GM19452 (cell line): ENCODE results near the gene PDE4D.
"Not testable (repeated sequence)": the region's sequence is repeated elsewhere in the genome, so short reads cannot be mapped to it uniquely, and the experiment has no call there.

Source experiments
- ATAC-seq: cut with Tn5 transposase; IDR thresholded peaks from one replicate; pipeline ENCODE4 v1.9.1; 2021; ENCODE audit not compliant: unreplicated experiment

The PDE4D gene

GRCh38 chr5:58965677-58966414 is 927.7 kb downstream of the PDE4D start:
- no peak for ATAC-seq

- no peak for ATAC-seq
Measured at GRCh38 chr5:58963821-58964220, 929.7 kb downstream of the PDE4D start.

GRCh38 chr5:58963361-58963760 is 930.2 kb downstream of the PDE4D start:
- ATAC-seq, result no peak

GRCh38 chr5:58961631-58962280 is 931.8 kb downstream of the PDE4D start:
- peak; percentile 57 for ATAC-seq

GRCh38 chr5:58958701-58959100 is 934.8 kb downstream of the PDE4D start:
- no peak for ATAC-seq

GRCh38 chr5:58953218-58953617 is 940.3 kb downstream of the PDE4D start:
- ATAC-seq, result not testable (repeated sequence)

- ATAC-seq, result no peak
Measured at GRCh38 chr5:58950224-58950623, 943.3 kb downstream of the PDE4D start.

- no peak for ATAC-seq
Measured at GRCh38 chr5:58946230-58946629, 947.3 kb downstream of the PDE4D start.

GRCh38 chr5:58944221-58944620 is 949.3 kb downstream of the PDE4D start:
- no peak for ATAC-seq

GRCh38 chr5:58940446-58940845 is 953.1 kb downstream of the PDE4D start:
- no peak for ATAC-seq

- ATAC-seq, result no peak
Measured at GRCh38 chr5:58939664-58940063, 953.9 kb downstream of the PDE4D start.

- no peak for ATAC-seq
Measured at GRCh38 chr5:58938563-58939424, 954.7 kb downstream of the PDE4D start.

GRCh38 chr5:58937031-58937681 is 956.4 kb downstream of the PDE4D start:
- ATAC-seq, result no peak

GRCh38 chr5:58934629-58935097 is 958.9 kb downstream of the PDE4D start:
- no peak for ATAC-seq

- no peak for ATAC-seq
Measured at GRCh38 chr5:58933891-58934628, 959.5 kb downstream of the PDE4D start.

- no peak for ATAC-seq
Measured at GRCh38 chr5:58932057-58932612, 961.4 kb downstream of the PDE4D start.

GRCh38 chr5:58930520-58930919 is 963.0 kb downstream of the PDE4D start:
- ATAC-seq, result no peak

GRCh38 chr5:58929726-58930125 is 963.8 kb downstream of the PDE4D start:
- ATAC-seq, result no peak

GRCh38 chr5:58927938-58928337 is 965.6 kb downstream of the PDE4D start:
- ATAC-seq, result no peak

GRCh38 chr5:58927181-58927580 is 966.3 kb downstream of the PDE4D start:
- ATAC-seq, result no peak
